Stimulated activated CD8-positive, alpha-beta memory T cell treated with anti-CD3 and anti-CD28 coated beads, Interleukin-4, amount 100 ng/mL, for 24 hours (primary cell): ENCODE data around the gene LIMCH1.

Source experiments
- DNase-seq: peaks from one replicate; pipeline ENCODE4 v3.0.0-alpha.2; 2020; ENCODE audit warnings: low read depth

The LIMCH1 gene

DNA sequence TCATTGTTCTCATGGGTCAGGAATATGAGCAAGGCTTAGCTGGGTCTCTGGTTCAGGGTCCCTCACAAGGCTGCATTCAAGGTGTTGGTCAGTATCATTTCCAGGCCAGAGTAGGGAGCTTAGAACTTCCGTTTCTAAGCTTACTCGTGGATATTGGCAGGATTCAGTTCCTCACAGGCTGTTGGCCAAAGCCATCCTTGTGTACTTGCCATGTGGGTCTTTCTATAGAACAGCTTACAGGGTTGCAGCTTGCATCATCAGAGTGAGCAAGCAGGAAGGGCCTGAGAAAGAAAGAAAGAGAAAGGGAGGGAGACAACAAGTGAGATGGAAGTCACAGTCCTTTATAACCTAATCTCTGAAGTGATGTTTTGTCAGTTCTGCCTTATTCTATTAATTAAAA, 5.1 kb upstream of the LIMCH1 start:
- no peak for DNase-seq

DNA sequence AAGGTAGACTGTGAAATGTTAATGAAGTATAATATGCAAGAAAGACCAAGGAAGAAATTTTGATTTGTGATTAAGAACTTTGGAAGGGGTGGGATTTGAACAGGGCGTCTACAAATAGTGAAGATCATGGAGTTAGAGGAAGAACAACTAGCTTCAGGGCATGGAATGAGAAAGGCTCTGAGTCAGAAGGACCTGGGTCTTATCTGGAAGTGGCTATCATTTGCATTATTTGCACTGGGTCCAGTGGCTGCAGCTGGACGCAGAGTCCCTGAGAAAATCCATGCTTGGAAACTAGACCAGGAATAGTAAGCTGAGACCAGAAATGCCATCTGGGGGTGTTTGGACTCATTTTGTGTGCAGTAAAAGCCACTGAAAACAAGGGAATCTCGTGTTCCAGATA, 4.3 kb upstream of the LIMCH1 start:
- DNase-seq = no peak

DNA sequence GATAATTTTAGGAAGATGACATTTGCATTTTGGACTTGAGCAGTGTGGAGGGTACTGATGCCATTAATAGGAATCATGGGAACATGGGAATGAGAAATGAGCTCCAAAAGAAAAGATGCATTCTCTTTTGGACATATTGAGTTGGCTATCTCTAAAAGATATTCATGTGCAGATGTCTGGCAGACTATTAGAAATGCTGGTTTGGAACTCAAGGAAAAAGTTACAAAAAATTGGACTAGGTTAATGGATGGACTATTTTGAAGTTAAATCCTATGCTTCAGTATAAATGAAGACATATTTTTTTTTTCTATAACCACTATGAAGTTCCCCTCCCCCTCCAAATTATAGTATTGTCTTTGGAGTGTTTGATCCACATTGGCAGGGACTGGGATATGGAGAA, 3.6 kb upstream of the LIMCH1 start:
- no peak for DNase-seq

DNA sequence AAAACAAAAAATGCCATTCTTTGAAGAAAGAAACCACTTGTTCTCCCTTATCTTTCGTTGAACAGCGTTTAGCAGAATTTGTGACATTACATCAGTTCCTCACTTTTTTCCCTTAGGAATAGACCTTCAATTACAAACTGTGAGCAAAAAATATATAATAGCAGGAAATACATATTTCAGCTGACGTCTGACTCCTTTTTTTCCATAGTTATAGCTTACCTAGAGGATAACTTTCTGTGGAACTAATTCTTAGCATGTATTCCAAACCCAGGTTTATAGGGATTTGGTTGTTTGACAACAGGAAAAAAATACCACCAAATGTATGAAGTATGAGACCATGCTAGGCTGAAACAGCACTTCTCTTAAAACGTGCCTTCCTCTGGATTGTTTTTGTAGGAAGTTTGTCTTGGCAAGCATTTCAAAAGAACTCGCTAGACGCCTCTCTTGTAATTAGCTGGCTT, 2.0 kb upstream of the LIMCH1 start:
- DNase-seq = no peak

DNA sequence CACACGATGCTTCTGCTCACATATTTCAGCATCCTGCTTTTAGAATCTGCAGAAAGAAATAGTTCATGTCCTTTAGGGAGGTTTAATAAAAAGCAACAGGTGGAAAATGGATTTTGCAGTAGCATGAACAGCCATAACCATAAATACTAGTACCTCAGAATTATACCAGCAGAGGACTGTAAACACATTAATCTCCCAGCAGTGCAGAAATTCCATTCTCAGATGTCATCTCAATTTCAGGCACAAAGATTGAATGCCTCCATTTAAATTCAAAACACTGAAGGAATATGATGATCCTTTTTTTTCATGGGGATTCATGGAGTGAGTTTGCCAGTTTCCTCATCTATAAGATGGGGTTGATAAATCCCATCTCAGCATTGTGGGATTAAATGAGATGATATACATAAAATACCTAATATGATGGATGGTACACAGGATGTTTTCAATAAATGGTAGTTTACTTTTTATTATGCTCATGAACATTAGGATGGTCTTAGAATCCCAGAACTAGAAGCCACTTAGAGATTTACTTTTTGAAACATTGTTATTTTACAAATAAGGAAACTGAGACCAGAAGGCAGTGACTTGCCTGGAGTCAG, 566 bp upstream of the LIMCH1 start:
- no peak for DNase-seq

DNA sequence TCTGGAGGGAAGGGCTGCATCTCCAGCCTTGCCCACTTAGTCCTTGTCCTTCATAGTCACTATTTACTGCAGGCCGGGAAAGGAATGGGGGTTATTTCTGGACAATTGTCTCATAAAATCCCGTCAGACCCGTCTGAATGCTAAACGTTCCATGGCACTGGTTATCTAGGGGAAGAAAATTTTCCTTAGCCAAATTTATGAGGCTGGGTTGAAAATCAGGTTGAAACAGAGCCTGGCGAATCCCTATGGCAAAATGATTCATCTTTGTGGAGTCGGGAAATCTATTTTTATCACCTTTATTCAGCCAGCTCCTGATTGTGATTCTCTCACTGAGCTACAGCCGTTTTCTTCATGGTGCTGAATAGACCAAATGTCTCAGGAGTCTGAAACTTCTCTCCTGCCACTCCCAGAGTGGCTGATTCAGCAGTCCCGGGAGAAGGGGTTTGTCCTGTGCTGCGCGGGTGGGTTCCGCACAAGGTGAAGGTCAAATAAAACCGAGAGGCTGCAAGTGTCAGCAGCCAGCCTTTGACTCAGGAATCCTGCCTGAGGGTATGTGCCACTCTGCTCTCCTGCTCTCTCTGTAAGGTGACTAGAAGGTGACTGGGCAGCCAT, 1.0 kb downstream of the LIMCH1 start:
- DNase-seq = no peak

DNA sequence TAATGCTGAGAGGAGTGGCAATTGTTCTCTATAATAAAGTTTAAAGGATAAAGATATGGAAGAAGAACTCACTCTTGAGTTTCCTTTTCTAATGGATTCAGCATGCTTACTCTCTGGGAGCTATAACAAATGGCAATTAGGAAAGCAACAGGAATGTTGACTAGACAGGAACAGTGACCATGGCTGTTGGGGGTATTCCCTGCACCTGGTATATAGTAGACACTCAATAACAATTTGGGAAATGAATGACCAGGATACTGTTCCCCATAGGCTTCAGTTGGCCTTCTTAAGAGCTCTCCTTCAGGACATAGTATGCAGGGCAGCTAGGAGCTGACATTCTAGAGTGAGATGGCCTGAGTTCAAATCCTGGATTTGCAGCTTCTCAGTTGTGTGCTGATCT, 1.8 kb downstream of the LIMCH1 start:
- DNase-seq = no peak

DNA sequence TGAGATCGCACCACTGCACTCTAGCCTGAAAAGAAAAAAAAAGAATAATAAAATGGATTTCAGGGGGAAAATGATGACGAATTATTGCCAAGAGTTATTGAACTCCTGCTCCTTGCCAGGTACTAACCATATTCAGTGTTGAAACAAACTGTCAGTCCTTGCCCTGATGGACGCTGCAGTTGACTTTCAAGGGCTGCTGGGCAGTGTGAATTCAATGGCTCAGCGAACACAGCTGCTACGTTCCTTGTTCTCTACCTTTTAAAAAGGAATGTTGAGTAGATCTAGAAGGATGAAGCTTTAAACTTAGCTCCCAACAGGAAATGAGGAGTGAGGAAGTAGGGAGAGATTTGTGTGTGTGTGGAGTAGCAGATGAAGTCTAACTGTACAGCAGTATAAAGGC, 2.7 kb downstream of the LIMCH1 start:
- no peak for DNase-seq

DNA sequence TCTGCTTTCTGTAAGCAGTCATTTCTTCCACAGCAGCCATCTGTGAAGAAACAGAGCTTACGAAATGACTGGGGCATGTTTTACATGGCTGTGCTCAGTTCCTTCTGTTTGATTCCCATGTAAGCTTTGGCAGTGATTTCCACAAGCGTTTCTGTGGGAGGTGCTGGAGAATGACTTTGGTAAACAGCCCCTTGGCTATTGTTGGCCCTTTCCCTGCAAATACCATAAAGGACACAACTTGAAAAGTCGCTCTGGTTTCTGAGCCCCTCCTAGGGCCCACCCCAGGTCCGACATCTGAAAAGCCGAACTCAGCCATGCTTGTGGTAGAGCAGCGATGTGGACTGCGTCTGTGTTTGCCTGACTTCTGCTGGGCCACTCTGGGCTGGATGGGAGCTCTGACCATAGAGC, 3.7 kb downstream of the LIMCH1 start:
- no peak for DNase-seq

DNA sequence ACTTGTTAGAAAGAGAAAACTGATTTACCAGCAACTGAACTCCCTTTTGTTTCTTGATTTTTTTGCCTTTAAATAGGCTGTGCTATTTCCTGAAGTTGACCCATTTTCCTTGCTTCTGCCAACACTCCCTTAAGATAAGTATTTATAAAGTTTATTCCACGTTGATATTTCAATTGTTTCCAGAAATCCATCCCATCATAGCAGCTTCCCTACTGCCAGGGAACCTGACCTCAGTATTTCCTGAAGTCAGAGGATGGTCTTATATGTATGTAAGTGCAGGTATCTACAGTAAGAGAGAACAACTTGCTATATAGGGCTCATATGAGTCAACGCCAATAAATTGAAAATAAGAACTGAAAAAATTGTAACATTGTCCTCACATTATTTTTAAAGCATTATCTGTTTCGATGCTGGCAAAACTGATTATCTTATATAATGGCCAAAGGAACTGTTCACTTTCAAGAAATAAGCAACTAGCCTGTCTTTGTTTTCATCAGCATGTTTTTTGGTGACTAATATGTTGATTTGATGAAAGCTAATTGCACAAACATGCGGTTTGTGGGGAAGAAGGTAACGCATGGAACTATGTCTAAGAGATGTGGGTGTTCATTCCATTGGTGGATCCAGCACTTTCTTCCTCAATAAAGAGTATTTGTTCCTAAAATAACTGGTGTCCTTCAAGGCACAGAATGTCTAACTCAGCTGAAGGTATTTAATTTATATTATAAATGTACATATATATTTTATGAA, 4.7 kb downstream of the LIMCH1 start:
- DNase-seq = no peak

DNA sequence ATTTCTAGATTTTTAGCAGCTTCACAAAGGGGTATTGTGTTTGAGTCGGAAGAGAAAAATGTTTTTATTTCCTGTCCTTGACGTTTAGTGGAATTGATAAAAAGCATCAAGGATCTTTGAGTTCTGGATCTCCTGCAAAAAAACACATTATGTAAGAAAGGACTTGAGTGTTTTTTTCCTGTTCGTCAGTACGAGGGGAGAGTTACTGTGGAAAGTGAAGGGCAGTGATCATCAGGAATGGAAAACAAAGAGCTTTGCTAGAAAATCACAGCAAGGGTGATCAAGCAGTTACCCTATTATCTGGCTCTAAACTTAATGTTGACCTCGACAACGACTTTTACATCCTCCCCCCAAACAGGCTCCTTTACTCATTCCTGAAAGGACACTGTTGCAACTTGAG, 7.3 kb downstream of the LIMCH1 start:
- DNase-seq = no peak

DNA sequence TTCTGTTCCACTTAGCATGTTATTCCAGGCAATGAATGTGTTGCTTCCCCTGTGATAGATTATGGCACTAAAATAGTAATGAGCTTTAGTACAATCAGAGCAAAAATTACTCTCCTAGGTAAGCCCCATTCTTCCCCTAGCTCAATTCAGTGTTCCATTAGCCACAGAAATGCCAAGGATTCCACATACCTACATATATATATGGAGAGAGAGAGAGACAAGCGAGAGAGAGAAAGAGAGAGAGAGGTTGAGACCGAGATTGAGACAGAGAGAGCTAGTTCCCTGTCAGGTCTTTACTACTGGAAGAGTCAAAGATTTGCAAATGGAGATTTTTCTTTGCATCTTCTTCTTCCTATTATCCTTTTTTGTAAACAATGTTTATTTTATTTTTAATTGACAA, 8.7 kb downstream of the LIMCH1 start:
- DNase-seq = no peak

DNA sequence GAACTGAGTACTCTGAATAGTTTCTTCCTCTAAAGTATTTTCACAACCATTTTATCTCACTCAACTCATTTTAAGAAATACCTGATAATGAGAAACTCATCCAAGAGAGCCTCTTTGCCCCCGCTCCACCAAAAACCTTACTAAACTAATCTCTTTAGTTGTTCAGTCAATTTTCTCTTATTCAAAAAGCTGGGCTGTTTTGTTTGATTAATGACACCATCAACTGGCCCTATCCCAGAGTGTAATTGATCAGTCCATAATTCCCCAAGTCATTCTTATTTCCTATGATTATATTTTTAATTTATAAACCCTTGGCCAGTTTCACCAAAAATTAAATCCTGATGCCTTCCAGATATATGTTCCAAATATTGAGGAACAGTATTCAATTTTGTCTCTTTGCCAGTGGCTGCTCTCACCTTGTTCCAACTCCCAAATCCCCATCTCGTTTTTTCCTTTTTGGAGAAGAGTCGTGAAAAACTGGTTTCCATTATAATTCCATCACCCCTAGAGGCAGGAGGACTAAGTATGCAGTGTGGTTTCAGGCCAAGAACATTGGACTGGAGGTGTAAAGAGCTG, 10.4 kb downstream of the LIMCH1 start:
- no peak for DNase-seq

DNA sequence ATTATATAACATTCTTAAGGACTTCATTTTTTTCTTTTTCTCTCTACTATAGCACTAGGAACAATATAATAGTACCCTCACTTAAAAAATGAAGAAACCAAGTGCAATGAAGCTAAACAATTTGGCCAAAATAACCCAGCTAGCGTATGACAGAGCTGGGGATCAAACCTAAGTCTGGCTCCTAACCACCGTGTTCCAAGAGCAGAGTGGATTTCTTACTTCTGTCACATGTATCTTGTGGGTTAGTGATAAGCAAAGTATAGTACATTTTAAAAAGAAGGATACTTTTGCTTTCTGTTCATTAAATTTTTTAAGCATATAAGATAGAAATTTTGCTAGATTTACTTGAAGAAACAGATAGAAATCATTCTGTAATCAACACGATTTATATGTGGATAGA, 11.5 kb downstream of the LIMCH1 start:
- DNase-seq = no peak

DNA sequence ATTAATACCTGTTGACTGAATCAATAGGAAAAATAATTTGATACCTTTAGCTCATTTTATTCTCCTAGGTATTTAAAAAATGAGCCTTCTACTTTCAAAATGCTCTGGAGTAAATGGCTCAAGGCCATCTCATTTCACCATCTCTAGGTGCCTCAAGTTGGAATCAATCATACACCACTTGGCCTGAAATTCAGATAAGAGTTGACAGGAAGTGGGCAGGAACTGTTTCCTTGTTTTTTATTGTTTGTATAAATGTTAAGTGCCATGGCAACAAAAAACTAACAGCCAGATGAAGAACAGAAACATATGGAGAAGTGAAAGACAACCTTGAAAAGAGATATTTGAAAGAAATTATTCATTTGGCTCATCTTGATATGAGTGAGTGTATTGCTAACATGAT, 12.4 kb downstream of the LIMCH1 start:
- DNase-seq = no peak

DNA sequence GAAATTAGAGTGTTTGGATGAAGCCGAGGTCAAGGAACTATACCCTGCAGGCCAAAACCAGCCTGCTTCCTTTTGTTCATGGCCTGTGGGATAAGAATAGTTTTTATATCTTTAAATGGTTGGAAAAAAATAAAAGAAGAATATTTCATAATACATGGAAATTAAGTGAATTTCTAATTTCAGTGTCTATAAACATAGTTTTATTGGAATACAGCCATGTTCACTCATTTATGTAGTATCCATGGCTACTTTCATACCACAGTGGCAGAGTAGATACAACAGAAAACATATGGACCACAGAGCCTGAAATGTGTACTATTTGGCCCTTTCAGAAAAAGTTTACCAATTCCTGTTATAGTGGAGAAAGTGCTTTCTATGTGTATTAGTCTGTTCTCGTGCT, 13.6 kb downstream of the LIMCH1 start:
- no peak for DNase-seq

DNA sequence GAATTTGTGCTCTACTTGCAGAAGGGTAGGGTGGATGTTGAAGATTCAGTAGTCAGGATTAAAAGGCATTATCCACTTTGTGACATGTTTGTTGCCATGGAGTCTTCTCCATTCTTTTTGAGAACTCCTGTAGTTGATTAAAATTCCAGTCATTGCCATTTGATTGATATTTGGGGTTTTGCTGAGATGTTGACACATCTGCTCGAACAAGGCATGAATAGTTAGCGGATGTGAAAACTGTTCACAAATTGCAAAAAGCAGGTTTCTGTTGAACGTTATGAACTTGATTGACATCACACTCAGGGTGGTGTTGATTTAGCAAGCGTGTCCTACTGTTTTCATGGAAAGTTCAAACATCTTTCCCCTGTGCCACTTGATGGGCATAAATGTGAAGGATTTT, 16.9 kb downstream of the LIMCH1 start:
- DNase-seq = no peak

DNA sequence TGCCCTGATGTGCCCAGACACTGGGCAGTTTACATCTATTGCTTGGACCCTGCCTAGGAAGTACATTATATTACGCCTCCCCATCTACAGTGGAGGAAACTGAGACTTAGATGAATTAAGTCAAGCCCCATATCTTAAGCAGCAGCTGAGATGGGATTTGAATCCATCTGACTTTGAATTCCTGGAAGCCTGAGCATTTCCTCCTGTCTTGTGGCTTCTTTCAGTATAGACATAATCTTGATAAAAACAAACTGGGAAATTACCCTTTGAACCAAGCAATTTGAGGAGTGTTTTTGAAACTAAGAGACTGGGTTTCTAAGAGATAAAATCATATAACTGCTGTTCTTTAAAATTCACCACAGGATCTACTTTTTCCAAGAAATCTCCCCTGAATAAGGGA, 18.6 kb downstream of the LIMCH1 start:
- no peak for DNase-seq

DNA sequence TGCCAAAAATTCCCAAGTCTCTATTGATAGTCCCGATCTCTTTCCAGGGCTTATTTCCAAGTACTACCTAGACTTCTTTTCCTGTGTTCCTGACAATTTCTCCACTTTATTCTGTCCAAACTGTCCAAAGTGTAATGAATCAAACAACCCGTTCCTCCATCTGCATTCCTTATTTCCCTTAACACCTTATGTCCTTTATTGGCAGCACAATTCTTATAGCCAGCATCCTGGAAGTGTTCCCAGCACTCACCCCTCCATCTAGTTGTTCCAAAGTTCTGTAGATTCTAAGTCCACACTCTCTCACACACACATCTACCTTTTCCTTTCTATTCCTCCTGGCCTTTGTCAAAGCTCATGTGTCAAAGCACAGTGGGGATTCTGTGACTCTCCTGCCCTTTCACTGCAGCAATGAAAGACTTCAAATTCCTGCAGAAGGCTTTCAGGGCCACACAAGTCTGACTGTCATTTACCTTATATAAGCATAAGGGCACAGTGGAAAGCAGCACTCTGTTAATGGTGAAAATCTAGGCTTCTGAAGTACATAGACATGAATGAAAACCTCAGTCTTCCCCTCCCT, 22.1 kb downstream of the LIMCH1 start:
- DNase-seq = no peak

DNA sequence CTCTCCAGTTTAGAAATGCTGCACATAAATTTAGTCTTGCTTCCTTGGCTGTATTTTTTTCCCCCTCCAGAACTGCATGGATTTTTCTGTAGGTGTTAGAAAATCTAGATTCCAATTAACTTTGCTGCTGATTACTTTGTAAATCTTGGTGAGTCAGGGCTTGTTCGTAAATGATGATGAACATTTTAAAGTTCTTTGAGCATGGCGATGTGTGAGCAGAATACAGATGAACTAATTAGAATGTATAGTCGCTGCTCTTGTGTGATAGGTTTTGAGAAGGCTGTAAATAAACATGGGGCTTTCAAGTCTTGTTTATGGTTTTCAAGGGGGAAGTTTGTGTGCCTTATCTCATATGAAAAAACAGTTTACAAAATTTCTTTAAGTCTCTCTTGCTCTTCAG, 23.3 kb downstream of the LIMCH1 start:
- DNase-seq = no peak

DNA sequence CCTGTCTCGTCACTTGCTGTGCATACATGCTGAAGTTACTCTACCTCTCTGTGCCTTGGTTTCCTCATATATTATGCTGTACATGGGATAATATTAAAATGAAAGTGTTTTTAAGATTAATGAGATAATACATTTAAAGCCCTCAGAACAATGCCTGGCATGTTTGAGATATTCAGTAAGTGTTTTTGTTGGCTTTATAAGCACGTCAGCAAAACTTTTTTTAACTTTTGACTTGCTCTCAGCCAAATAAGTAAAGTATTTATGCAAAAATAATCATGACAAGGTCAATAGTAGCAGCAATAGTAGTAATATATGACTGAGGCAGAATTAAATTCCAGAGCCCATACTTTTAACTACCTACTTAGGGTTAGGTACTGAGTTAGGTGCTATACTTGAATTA, 29.2 kb downstream of the LIMCH1 start:
- no peak for DNase-seq

DNA sequence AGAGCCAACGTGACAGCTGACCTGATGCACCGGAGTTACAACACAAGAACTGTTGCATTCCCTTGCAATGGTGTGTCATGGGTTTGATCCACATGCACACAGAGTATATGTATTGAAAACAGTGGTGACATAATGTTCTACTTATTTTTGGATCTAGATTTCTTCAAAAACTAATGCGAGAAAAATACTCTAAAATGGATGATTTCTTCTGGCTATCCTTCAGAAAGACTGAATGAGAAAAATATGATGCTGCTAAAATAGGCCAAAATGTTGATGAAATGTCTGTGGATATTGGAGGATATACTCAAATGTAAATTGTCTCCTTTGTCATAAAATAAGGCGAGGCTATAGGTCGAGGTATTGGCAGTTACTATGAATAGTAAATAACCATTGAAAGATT, 30.4 kb downstream of the LIMCH1 start:
- DNase-seq = no peak

DNA sequence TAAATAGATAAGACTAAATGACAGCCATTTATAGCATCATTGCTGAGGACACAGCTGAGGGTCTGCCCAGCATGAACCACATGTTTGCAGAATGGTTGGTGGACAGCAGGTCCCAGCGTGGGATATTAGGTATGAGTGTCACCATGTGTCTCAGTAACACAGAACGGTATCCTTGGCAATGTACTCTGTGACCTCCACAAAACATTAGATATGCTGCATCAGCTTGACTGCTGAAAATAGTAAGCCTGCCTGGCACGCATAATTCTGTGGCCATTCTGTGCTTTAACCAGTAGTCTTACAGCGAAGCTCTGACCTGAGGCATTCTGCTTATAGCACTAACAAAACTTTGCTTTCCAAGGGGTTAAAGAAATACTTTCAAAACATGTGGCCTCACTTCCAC, 32.0 kb downstream of the LIMCH1 start:
- DNase-seq = no peak
